Mononuclear cell (primary cell): ENCODE measurements around the gene SMARCB1. TPM values are rescaled to one million over a fixed set of nuclear protein-coding genes. Genes with fewer than 3 reads are reported as not detected.

ENCODE experiments used
- H3K27me3 ChIP-seq: 2 replicates; pipeline ENCODE4 v1.6.0; 2011; ENCODE audit warnings: low read length, control low read depth; ENCODE audit not compliant: insufficient read depth
- H3K4me1 ChIP-seq: 2 replicates; pipeline ENCODE4 v1.5.1; 2011; ENCODE audit warnings: mild to moderate bottlenecking, low read length, control low read depth; ENCODE audit not compliant: insufficient read depth
- H3K4me3 ChIP-seq: 2 replicates; pipeline ENCODE4 v1.5.1; 2011; ENCODE audit warnings: mild to moderate bottlenecking, low read length, moderate library complexity
- H3K9me3 ChIP-seq: 2 replicates; pipeline ENCODE4 v1.5.1; 2011; ENCODE audit warnings: low read depth, mild to moderate bottlenecking, control low read depth, low read length
- total RNA-seq: library from RNA; depleted of rRNA; stranded (reverse); fragments of >200 nt; gene quantifications from one replicate; pipeline ENCODE4 v1.2.3, GENCODE V29; 2012

SMARCB1 gene
- total RNA-seq, 1 donor = 31.8 TPM

DNA sequence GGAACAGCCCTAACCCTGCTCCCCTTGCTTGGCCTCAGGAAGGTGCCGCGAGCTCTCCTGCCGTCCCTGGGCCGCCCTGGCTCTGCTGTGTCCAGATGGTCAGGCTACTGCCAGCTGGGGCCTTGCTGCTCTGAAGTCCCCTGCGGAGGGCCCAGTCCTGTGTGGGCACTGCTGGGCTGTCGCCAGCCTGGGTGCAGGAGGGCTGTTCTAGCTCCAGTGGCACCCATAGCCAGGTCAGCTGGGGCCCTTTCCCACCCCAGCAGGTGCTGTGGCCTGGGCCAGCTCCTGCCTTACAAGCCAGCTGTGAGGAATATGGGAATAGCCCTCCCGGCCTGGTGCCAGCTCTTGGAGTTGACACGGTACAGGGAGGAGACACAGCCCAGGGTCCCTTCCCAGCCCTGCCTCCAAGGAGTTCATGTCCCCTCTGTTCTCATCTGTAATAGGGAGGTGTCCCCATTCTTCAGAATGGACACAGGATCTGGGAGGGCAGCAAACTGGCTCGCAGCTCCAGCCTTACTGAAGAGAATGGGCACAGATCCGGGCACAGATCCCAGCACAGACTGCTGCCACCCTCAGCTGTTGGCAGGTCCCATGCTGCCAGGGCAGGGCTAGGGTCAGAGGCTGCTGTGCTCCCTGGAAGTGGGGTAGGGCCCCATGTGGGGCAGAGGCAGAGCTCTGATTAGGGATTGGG, 48.2 kb downstream of the SMARCB1 start:
- H3K4me3 ChIP-seq = no peak overlapping the region
- H3K4me1 ChIP-seq = peaks cover 23% of the 10 kb centered on the region
- no peaks in the 10 kb centered on the region for H3K9me3 ChIP-seq
- H3K27me3 ChIP-seq = no peaks in the 10 kb centered on the region

DNA sequence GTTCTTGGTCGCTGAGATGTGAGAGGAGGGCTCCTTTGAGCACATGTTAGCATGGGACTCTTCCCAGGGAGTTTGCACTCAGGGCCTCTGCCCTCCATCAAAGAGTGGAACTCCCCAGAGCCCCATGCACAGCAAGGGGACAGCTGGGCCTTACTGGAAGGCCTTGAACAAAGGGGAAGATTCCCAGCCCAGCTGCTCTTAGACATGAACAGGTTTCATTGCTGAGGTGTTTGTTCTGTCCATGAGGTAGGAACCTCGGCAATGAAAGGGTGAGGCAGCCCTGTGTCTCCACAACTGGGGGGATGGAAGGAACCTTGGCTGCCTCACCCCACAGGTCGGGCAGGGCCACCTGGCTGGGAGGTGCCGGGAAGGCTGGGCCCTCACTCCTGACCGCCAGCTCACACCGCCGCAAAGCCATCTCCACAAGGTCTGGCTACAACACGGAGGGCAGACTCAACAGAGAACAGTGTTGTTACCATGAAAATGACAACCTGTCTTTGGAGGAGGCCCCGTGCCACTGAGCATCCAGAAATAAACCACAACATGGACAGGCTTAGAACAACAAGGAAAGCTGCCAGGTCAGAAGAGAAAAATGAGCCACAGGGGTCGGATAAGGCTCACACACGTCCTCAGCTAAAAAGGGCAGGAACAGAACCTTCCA, 48.8 kb downstream of the SMARCB1 start:
- H3K4me3 ChIP-seq = no peak overlapping the region
- peaks cover 23% of the 10 kb centered on the region for H3K4me1 ChIP-seq
- no peaks in the 10 kb centered on the region for H3K9me3 ChIP-seq
- no peaks in the 10 kb centered on the region for H3K27me3 ChIP-seq

DNA sequence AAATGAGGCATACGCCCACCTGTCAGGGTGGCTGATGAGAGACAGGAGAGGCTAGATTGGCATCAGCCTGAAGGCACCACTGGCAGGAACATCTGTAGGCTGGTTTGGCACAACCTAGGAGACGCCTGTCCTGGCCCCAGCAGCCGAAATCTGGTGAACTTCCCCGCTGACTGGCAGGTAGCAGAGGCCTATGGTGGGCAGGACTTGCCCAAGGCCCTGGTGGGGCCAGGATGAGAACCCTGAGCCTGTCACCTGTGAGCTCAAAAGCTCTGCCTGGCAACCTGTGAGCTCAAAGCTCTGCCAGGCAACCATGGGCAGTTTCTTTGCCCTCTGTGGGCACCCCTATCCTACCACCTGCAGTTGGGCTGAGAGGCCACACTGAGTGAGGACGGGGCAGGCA, 49.5 kb downstream of the SMARCB1 start:
- Histone ChIP-seq H3K4me3 (no peak overlapping the region), H3K27me3 (no peaks in the 10 kb centered on the region), H3K4me1 (peaks cover 23% of the 10 kb centered on the region), H3K9me3 (no peaks in the 10 kb centered on the region)

DNA sequence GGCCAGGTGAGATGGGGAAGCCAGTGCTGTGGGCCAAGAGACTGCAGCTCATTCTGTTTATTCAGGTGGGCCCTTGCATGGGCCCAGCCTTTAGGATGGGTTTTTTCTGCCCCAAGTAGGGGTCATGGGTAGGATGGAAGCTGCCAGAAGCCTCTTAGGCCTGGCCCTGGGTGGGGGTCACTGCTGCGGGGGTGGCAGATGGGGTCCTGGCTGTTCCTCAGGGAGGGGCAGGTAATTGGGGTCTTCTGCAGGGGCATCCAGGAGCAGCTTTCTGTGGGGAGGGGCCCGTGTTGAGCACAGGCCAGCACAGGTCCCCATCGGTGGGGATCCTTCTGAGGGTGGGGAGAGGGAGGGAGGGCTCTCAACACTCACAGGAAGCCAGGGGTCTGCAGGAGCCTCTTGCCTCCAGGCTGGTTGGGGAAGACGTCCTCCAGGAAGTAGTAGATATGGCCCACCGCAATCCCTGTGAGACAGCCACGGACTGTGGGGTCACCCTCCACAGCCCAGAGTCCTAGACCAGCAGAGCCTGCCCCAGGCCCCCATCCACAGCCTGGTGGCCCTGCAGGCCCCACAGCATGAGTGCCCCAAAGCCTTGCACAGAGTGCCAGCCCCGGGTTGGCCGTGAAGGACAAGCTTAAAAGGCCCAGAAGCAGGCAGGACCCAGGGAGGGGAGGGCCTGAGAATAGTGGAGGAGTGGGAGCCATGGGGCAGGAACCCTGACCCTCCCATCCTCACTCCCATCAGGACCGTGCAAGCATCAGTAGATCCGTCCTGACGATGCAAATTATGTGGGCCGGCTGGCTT, 50.1 kb downstream of the SMARCB1 start:
- no peak overlapping the region for H3K4me3 ChIP-seq
- no peaks in the 10 kb centered on the region for H3K27me3 ChIP-seq
- H3K9me3 ChIP-seq = no peaks in the 10 kb centered on the region
- H3K4me1 ChIP-seq = peaks cover 23% of the 10 kb centered on the region

DNA sequence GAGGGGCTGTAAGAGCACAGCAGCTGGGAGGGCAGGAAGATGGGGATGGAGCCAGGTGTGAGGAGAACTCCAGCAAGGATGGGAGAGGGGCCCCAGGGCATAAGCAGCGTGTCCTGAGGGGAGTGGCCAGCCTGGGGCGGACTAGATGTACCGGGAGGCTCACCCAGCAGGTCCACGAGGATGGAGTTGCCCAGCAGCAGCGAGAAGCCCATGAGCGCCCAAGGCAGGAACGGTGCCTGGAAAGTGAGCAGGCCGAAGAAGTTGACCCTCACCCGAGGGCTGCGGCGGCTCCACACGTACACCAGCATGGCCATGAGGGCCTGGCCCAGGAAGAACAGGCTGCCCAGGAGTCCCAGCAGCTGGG, 50.7 kb downstream of the SMARCB1 start:
- no peak overlapping the region for H3K4me3 ChIP-seq
- H3K9me3 ChIP-seq = no peaks in the 10 kb centered on the region
- no peaks in the 10 kb centered on the region for H3K27me3 ChIP-seq
- H3K4me1 ChIP-seq = peaks cover 23% of the 10 kb centered on the region

DNA sequence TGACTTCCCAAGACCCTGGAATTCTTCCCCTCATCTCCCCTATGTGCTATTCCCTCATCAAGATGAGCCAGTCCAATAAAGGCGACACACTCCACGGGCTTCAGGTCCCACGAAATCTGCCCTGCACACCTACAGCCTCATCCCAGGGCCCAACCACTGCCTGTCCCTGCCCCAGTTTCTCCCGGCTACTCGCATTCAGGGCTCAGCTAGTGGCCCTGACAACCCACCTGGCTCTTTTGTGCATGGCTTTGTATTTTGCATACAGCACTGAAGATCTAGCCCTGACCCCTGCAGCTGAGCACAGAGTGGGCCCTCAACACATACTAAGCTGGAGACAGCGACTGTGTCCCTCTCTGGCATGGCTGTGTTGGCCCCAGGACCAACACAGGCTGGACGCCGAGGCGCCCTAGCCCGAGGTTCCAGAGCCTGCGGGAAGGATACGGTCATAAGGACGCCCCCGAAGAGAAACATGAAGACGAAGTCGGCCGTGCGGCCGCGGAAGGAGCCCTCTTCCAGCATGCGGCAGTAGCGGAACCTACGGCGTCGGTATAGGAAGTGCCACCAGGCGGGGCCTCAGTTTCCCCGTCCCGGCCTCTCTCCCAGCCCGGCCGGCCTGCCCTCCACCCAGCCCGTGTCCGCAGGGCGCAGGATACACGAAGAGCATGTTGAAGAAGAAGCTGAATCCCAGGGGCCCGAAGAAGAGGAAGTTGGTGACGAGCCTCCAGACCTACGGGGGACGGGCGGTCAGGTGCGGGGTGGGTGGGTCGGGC, 51.3 kb downstream of the SMARCB1 start:
- no peaks in the 10 kb centered on the region for H3K27me3 ChIP-seq
- no peaks in the 10 kb centered on the region for H3K9me3 ChIP-seq
- peaks cover 23% of the 10 kb centered on the region for H3K4me1 ChIP-seq
- peak overlapping the region; percentile 43 for H3K4me3 ChIP-seq

DNA sequence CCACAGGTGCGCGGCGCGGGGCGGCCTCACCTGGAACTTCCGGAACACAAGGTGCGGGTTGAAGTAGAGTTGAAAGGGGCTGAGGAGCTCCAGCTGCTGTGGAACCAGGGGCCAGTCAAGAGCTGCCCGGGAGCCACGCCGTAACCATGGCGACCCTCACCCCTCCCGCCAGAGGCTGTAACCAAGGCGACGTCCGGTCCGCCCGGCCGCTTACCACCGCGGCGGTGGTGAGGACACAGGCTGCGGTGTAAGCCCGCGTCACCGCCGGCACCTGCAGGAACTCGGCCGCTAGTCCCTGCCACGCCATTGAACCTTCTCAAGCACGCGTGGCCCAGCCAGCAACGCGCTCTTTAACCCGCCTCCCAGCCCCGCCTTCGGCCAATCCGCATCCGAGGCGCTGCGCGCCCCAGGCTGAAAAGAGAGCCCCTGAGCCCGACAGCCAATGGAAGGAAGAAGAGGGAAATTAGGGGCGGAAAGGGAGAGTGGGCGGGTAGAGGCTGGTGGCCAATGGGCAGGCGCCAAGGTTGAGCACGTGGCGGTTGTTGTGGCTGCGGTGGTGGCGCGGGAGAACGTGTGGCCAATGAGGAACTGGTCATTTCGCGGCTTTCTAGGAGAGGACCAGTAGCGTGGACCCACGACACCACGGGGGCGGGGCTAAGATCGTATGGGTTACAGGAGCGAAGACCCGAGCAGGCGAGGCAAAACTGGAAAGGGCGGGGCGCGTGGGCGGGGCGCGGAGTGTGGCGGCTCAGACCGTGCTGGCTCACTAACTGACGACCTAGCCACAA, 52.1 kb downstream of the SMARCB1 start, which contains the start of gene DERL3:
DERL3 (minus strand) TSS at position 326 of the 788 bp plus-strand sequence; CDS start at position 307, 19 bp downstream.
- H3K4me1 ChIP-seq = peaks cover 24% of the 10 kb centered on the region
- peak within 1 kb of the TSS; percentile 43 for H3K4me3 ChIP-seq
- no peaks in the 10 kb centered on the region for H3K9me3 ChIP-seq
- H3K27me3 ChIP-seq = no peaks in the 10 kb centered on the region

DNA sequence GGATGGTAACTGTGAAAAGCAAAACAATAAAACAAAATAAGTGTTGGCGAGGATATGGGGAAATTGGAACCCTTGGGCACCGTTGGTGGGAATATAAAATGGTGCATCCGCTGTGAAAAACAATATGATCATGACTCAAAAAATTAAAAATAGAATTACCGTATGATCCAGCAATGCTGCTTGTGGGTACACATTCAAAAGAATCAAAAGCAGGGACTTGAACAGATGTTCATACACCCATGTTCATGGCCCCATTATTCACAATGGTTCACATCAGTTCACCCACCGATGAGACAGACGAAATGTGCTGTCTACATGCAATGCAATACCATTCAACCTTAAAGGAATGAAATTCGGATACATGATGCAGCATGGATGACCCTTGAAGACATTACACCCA, 53.3 kb downstream of the SMARCB1 start:
- Histone ChIP-seq H3K9me3 (no peaks in the 10 kb centered on the region), H3K4me1 (peaks cover 36% of the 10 kb centered on the region), H3K4me3 (no peak overlapping the region), H3K27me3 (no peaks in the 10 kb centered on the region)

DNA sequence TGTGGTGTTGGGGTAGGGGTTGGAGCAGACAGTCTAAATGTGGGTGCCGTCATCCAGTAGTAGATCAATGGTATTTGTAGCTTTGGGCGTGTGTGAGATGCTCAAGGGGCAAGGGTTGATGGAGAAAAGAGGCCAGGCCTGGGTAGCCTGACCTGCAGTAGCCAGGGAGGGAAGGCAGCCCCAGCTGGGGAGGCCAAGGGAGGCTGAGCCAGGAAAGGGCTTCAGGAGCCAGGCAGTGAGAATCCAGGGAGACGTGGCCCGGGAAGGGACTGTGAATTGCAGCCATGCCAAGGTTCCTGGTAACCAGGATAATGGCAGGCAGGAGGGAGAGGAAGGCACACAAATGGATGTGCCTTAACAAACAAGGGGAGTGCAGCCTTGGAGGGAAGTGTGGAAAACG, 54.5 kb downstream of the SMARCB1 start:
- Histone ChIP-seq H3K27me3 (no peaks in the 10 kb centered on the region), H3K4me1 (peaks cover 48% of the 10 kb centered on the region)

DNA sequence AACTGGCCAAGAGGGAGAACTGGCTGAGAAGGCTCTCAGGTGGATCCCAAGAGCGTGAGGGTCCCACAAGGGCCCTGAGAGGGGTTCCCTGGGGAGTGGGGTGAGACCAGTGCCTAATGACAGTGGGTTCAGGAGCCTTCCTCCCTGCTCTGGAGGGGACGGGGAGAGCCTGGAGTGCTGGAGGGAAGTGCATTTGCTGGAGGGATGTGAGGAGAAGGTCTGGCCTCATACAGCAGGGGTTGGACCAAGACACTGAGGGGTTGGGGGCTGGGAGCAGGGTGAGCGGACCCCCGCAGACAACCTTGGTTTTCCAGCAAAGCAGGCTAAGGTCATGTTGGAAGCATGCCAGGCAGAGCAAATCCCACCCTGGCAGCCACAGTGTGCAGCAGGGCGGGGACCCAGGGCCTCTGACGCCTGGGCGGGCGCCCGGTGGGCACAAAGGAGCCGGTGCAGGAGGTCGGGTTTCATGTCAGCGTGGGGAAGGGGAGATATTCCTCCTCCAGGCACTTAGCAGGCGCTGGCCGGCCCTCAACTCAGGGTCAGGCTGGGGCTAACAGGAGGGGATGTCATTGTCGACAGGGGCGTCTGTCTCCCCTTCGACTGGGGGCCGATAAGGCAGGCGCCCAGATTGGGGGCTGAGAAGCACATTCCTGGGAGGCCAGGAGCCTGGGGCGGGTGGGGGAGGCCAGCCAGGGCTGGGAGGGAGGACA, 55.1 kb downstream of the SMARCB1 start:
- H3K4me1 ChIP-seq = peaks cover 53% of the 10 kb centered on the region
- H3K4me3 ChIP-seq = no peak overlapping the region
- H3K27me3 ChIP-seq = no peaks in the 10 kb centered on the region
- no peaks in the 10 kb centered on the region for H3K9me3 ChIP-seq

More for the DNA sequence above, 54.5 kb downstream of the SMARCB1 start:
- H3K4me3 ChIP-seq = no peak overlapping the region
- no peaks in the 10 kb centered on the region for H3K9me3 ChIP-seq

DNA sequence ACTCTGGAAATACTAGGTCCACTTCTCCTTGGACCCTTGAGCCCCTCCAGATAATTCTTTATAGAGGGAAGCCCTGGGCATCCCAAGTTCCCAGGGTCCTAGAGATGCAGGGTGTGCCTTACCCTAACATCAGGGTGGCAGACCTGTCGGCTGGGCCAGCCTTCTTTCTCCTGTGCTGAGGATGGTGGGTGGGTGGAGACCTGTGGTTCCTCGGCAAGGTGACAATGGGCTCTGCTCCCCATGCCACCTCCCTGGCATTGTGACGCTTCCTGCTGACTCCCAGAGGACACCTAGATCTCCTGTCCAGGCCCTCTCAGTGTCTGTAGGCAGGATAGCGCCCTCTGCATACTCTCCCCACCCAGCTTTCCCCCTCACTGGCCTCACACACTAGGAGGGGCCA, 55.8 kb downstream of the SMARCB1 start:
- no peaks in the 10 kb centered on the region for H3K9me3 ChIP-seq
- H3K4me3 ChIP-seq = no peak overlapping the region
- no peaks in the 10 kb centered on the region for H3K27me3 ChIP-seq
- peaks cover 46% of the 10 kb centered on the region for H3K4me1 ChIP-seq

DNA sequence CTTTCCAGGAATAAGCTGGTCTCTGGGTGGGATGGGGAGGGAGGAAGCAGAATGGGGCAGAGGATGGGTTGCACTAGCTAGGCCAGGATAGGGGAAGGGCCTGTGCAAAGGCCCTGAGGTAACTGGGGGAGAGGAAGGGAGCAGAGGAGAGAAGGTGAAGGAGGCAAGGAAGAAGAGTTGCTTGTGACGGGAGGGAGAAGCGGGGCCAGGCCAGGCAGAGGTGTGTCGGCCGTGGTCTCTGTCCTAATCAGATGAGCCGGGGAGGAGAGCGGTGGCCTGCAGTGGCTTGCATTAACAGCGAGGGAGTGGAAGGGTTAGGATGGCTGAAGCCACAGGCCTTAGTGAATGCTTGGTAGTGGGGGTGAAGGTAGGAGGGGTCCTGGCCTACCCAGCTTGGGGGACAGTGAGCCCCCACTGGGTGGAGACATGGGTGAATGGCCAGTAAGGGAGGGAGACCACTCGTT, 58.0 kb downstream of the SMARCB1 start:
- peaks cover 42% of the 10 kb centered on the region for H3K4me1 ChIP-seq
- H3K9me3 ChIP-seq = no peaks in the 10 kb centered on the region
- H3K4me3 ChIP-seq = no peak overlapping the region
- no peaks in the 10 kb centered on the region for H3K27me3 ChIP-seq

DNA sequence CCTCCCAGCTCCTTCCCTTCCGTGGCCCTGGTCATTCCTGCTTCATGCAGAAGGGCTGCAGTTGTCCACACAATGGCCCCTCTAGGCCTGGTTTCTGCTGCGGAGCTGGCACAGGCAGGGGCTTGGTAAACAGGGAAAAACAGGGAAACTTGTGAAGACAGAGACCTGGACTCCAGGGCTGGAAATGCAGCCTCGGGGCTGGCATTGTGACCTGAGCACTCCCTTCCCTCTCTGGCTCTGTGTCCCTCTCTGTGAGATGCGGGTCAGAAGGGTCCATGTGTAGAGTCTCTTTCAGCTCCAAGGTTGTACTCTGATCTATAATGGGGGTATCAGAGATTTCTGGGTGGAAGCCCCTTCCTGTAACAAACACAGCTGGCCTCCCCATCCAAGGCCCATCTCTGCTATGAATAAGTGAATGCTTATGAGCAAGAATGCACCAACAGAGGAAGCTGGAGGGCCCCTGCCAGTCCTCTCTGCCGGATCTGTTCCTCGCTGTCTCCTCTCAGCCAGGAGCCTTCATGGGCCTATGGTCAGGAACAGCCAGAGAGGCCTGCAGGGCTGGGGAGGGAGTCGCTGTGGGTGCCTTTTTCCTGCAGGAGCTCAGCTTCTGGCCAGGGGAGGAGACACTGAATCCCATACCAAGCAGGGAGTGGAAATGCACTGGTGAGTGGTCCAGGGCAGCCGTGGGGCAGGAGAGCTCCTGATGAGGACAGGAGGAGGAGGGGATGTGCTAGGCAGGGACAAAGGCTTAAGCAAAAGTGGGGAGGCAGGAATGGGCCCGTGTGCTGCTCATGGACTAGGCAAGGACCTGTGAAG, 58.7 kb downstream of the SMARCB1 start:
- Histone ChIP-seq H3K27me3 (no peaks in the 10 kb centered on the region), H3K9me3 (no peaks in the 10 kb centered on the region), H3K4me1 (peaks cover 41% of the 10 kb centered on the region), H3K4me3 (no peak overlapping the region)
